GM21367 (cell line): ENCODE data around the gene LGR4.
"Not testable (repeated sequence)": the region's sequence is repeated elsewhere in the genome, so short reads cannot be mapped to it uniquely, and the experiment has no call there.

Experiments
- ATAC-seq: cut with Tn5 transposase; IDR thresholded peaks from one replicate; pipeline ENCODE4 v1.9.1; 2021; ENCODE audit not compliant: unreplicated experiment

Gene LGR4

GRCh38 chr11:27459191-27459590 is 13.4 kb downstream of the LGR4 start:
- ATAC-seq, result no peak

- ATAC-seq, result no peak
These were observed 14.4 kb downstream of the LGR4 start for GRCh38 chr11:27458182-27458581.

GRCh38 chr11:27456795-27457329 is 15.7 kb downstream of the LGR4 start:
- no peak for ATAC-seq

GRCh38 chr11:27456140-27456794 is 16.3 kb downstream of the LGR4 start:
- no peak for ATAC-seq

- ATAC-seq, result no peak
These were observed 16.9 kb downstream of the LGR4 start for GRCh38 chr11:27455667-27456066.

GRCh38 chr11:27453701-27454100 is 18.9 kb downstream of the LGR4 start:
- ATAC-seq, result no peak

GRCh38 chr11:27452147-27452546 is 20.4 kb downstream of the LGR4 start:
- ATAC-seq, result no peak

GRCh38 chr11:27451244-27451965 is 21.2 kb downstream of the LGR4 start:
- ATAC-seq, result no peak

GRCh38 chr11:27448184-27448540 is 24.4 kb downstream of the LGR4 start:
- not testable (repeated sequence) for ATAC-seq

GRCh38 chr11:27447288-27448183 is 25.1 kb downstream of the LGR4 start:
- ATAC-seq, result no peak

- no peak for ATAC-seq
These were observed 27.0 kb downstream of the LGR4 start for GRCh38 chr11:27445625-27446024.

- ATAC-seq, result no peak
These were observed 27.8 kb downstream of the LGR4 start for GRCh38 chr11:27444801-27445215.

- ATAC-seq, result no peak
These were observed 28.7 kb downstream of the LGR4 start for GRCh38 chr11:27443746-27444507.

- ATAC-seq, result no peak
These were observed 29.4 kb downstream of the LGR4 start for GRCh38 chr11:27443227-27443626.

GRCh38 chr11:27440090-27440489 is 32.5 kb downstream of the LGR4 start:
- ATAC-seq, result no peak

GRCh38 chr11:27438595-27438981 is 34.0 kb downstream of the LGR4 start:
- ATAC-seq, result no peak

- ATAC-seq, result no peak
These were observed 34.6 kb downstream of the LGR4 start for GRCh38 chr11:27437829-27438594.

- ATAC-seq, result no peak
These were observed 35.7 kb downstream of the LGR4 start for GRCh38 chr11:27436916-27437315.

- no peak for ATAC-seq
These were observed 38.8 kb downstream of the LGR4 start for GRCh38 chr11:27433742-27434141.

- ATAC-seq, result no peak
These were observed 40.8 kb downstream of the LGR4 start for GRCh38 chr11:27431808-27432207.
